K562 (cell line): ENCODE measurements around the gene SH3BP5. TPM values are rescaled to one million over a fixed set of nuclear protein-coding genes. Genes with fewer than 3 reads are reported as not detected.

ENCODE experiments used
- CBX1 ChIP-seq: sonication (generic); IDR thresholded peaks from 2 replicates; pipeline ENCODE4 v1.6.1; 2016; ENCODE audit warnings: antibody characterized with exemption, low read depth, mild to moderate bottlenecking
- DPF2 ChIP-seq: fragments of 450-650 bp; IDR thresholded peaks from 2 replicates; pipeline ENCODE4 v1.6.1; 2016
- FOXM1 ChIP-seq, 2 experiments: fragments of 450-650 bp in 1 of 2; sonication (generic) in 1 of 2; formaldehyde crosslinking in 1 of 2; IDR thresholded peaks; 2 replicates each; pipeline versions ENCODE4 v1.6.1 to v1.9.0; 2017 to 2022; ENCODE audit warnings: low read depth in 2 of 2, mild to moderate bottlenecking in 2 of 2, missing genetic modification reagents in 1 of 2, moderate library complexity in 1 of 2
- FOXO4 ChIP-seq: fragments of 450-650 bp; formaldehyde crosslinking; IDR thresholded peaks from 2 replicates; pipeline ENCODE4 v1.4.0; 2020; ENCODE audit warnings: mild to moderate bottlenecking, moderate library complexity
- HES1 ChIP-seq: fragments of 450-650 bp; IDR thresholded peaks from 2 replicates; pipeline ENCODE4 v1.6.1; 2016; ENCODE audit warnings: low read depth, mild to moderate bottlenecking, moderate library complexity
- HMG20B ChIP-seq: fragments of 250-450 bp; sonication (Bioruptor Pico); IDR thresholded peaks from 2 replicates; pipeline ENCODE4 v1.5.0; 2021; ENCODE audit warnings: mild to moderate bottlenecking
- HNRNPK ChIP-seq: fragments of 200-400 bp; formaldehyde crosslinking; IDR thresholded peaks from one replicate; pipeline ENCODE4 v1.6.1; 2018; ENCODE audit warnings: mild to moderate bottlenecking, low read depth, low read length; ENCODE audit not compliant: poor library complexity, severe bottlenecking
- ILK ChIP-seq: fragments of 450-650 bp; IDR thresholded peaks from 2 replicates; pipeline ENCODE4 v1.6.1; 2016; ENCODE audit warnings: missing genetic modification characterization, low read depth, mild to moderate bottlenecking, missing compliant biosample characterization, moderate library complexity, borderline replicate concordance
- KDM4B ChIP-seq, 2 experiments: fragments of 450-650 bp in 1 of 2; sonication (generic) in 1 of 2; IDR thresholded peaks; 2 replicates each; pipeline ENCODE4 v1.6.1; 2016 to 2017; ENCODE audit warnings: borderline replicate concordance in 2 of 2, antibody characterized with exemption in 1 of 2, low read depth in 1 of 2, mild to moderate bottlenecking in 1 of 2
- MAFK ChIP-seq: IDR thresholded peaks from 2 replicates; pipeline ENCODE4 v1.6.1; 2011; ENCODE audit warnings: low read length, improper control_type of control experiment
- MNT ChIP-seq, 2 experiments: fragments of 450-650 bp; conservative IDR thresholded peaks; 2 replicates each; pipeline ENCODE4 v1.6.1; 2017; ENCODE audit warnings: mild to moderate bottlenecking in 2 of 2, moderate library complexity in 2 of 2
- PTBP1 ChIP-seq: fragments of 200-400 bp; formaldehyde crosslinking; IDR thresholded peaks from 2 replicates; pipeline ENCODE4 v1.6.1; 2017; ENCODE audit warnings: low read depth, low read length
- RFX7 ChIP-seq: fragments of 250-450 bp; sonication (Bioruptor Pico); IDR thresholded peaks from 2 replicates; pipeline ENCODE4 v1.5.1; 2021; ENCODE audit warnings: mild to moderate bottlenecking
- SAP30 ChIP-seq: fragments of 200-600 bp; sonication (generic); IDR thresholded peaks from 2 replicates; pipeline ENCODE4 v1.6.1; 2012; ENCODE audit warnings: borderline replicate concordance, low read depth, mild to moderate bottlenecking, moderate library complexity, low read length, control low read depth, inconsistent platforms; ENCODE audit not compliant: insufficient read depth, poor library complexity, severe bottlenecking
- SLC30A9 ChIP-seq: fragments of 250-450 bp; sonication (Bioruptor Pico); IDR thresholded peaks from 2 replicates; pipeline ENCODE4 v1.8.0; 2022; ENCODE audit warnings: mild to moderate bottlenecking, moderate library complexity
- TBP ChIP-seq: optimal IDR thresholded peaks from 2 replicates; pipeline ENCODE3; 2011; ENCODE audit warnings: low read depth, low read length, improper control_type of control experiment
- TCFL5 ChIP-seq: fragments of 250-450 bp; sonication (Bioruptor Pico); conservative IDR thresholded peaks from 2 replicates; pipeline ENCODE4 v1.6.1; 2021; ENCODE audit warnings: mild to moderate bottlenecking, moderate library complexity, matching md5 sums
- XRCC5 ChIP-seq: fragments of 200-400 bp; formaldehyde crosslinking; IDR thresholded peaks from 2 replicates; pipeline ENCODE4 v1.6.1; 2017; ENCODE audit warnings: low read depth, mild to moderate bottlenecking, low read length
- ZNF384 ChIP-seq: IDR thresholded peaks from 2 replicates; pipeline ENCODE4 v1.6.1; 2012; ENCODE audit warnings: low read depth, low read length, improper control_type of control experiment
- ZNF699 ChIP-seq: fragments of 250-450 bp; sonication (Bioruptor Pico); IDR thresholded peaks from 2 replicates; pipeline ENCODE4 v1.8.0; 2021; ENCODE audit warnings: mild to moderate bottlenecking, moderate library complexity; ENCODE audit not compliant: insufficient replicate concordance
- polyA plus RNA-seq, 8 experiments: library from polyadenylated mRNA; depleted of rRNA in 4 of 8; stranded (reverse) in 5 of 8; unstranded in 3 of 8; fragments of >200 nt; fragmentation: Nextera tagmentation in 2 of 8; fragmentation: Illumina TruSeq in 1 of 8; extraction: Ambion mirVana in 2 of 8; extraction: Trizol in 1 of 8; gene quantifications; 2 replicates each; pipeline versions ENCODE4 v1.2.1 to v1.2.3, GENCODE V29; 2011 to 2014; ENCODE audit warnings: inconsistent platforms in 1 of 8, missing spikeins in 1 of 8
- total RNA-seq, 7 experiments: library from RNA; depleted of rRNA in 6 of 7; stranded (reverse); fragments of >200 nt in 6 of 7; fragmentation: Illumina TruSeq in 2 of 7; extraction: Trizol in 2 of 7; gene quantifications; 2 replicates each; pipeline versions ENCODE4 v1.2.1 to v1.2.3, GENCODE V29; 2011 to 2021; ENCODE audit warnings: low replicate concordance in 1 of 7
- TF ChIP-seq, protein P1 (sequence below): sonication (generic); formaldehyde crosslinking; IDR thresholded peaks from 2 replicates; pipeline ENCODE4 v1.8.0; 2022; ENCODE audit warnings: mild to moderate bottlenecking, low read depth, missing genetic modification reagents

Gene SH3BP5
- total and polyA plus RNA-seq, 9 of the 15 experiments (the other 6 are each of a cell fraction or from before 2014, with no cell fraction given), result 2.9 to 29.0 (median 14.9) TPM

DNA sequence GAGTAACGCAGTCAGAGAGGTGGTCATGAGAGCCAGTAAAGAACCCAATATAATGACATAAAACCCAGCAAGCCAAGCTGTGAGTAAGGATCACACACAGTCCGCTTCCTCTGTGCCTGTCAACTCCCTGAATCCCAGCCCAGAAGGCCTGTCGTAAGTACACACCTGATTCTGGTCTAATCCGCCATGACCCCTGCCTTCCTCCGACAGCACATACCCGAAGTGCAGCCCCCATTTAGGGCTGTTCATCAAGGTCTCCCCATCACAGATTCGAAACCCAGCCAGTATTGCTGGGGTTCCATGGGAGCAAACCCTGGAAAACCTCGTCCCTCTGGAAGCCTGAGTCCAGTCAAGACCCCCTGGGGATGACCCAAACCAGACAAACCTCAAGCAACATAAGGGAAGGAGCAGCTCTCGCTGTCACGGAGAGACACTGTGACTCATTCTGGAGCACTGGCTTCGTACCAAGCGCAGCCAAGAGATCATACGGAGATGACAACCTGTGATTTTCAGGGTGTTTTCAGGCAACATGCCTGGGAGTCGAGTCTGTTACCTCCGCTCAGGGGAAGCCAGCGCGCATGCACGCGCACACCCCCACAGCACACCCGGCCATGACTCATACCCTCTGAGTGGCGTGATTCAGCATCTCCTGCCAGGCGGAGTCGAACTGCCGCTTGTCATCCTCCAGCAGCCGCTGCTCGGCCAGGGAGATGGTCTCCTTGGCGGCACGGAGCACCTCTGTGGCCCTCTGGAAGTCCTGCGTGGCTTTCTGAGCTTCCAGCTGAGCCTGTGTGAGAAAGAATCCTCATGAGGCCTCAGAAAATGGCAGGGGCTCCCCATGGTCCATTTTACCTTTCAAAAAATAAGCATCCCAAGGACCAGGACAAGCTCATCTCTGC, 63.0 kb downstream of the SH3BP5 start (continued):
- no peak for TF ChIP-seq RFX7 (CRISPR knock-in tag)
- TF ChIP-seq MAFK, result peak; percentile 93
- 0 out of 2 replicates have a peak, but pooled peaks have one; percentile 37 for TF ChIP-seq HES1
- TF ChIP-seq ZNF699 (CRISPR knock-in tag), result no peak
- TF ChIP-seq SLC30A9 (CRISPR knock-in tag), result no peak
- TF ChIP-seq PTBP1, result no peak
- TF ChIP-seq, protein P1, sequence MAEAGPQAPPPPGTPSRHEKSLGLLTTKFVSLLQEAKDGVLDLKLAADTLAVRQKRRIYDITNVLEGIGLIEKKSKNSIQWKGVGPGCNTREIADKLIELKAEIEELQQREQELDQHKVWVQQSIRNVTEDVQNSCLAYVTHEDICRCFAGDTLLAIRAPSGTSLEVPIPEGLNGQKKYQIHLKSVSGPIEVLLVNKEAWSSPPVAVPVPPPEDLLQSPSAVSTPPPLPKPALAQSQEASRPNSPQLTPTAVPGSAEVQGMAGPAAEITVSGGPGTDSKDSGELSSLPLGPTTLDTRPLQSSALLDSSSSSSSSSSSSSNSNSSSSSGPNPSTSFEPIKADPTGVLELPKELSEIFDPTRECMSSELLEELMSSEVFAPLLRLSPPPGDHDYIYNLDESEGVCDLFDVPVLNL (CRISPR knock-in tag), result no peak
- TF ChIP-seq CBX1, result no peak
- no peak for TF ChIP-seq HNRNPK
- TF ChIP-seq MNT (conservative IDR thresholded peaks at IDR 0.05), result peak; percentile 91 to 96
- peak; percentile 17; the same call in 1 of the 2 replicates for TF ChIP-seq ZNF384
- peak; percentile 97 for TF ChIP-seq DPF2
- TF ChIP-seq HMG20B (CRISPR knock-in tag), result no peak
- no peak for TF ChIP-seq SAP30
- TF ChIP-seq TCFL5 (CRISPR knock-in tag), result no peak
- 0 out of 2 replicates have a peak, but pooled peaks have one; percentile 23 for TF ChIP-seq FOXO4
- TF ChIP-seq FOXM1 (IDR thresholded peaks at IDR 0.05; ENCODE audit: low read depth), result no peak; the same call in 1 of the 2 replicates
- TF ChIP-seq FOXM1 (CRISPR knock-in tag; IDR thresholded peaks at IDR 0.05; ENCODE audit: low read depth), result 0 out of 2 replicates have a peak, but pooled peaks have one; percentile 64
- peak; percentile 52 for TF ChIP-seq TBP
- no peak for TF ChIP-seq XRCC5
- no peak for TF ChIP-seq KDM4B (IDR thresholded peaks at IDR 0.05; ENCODE audit: borderline replicate concordance in 2 of 2, low read depth in 1 of 2)
- TF ChIP-seq ILK (tag), result no peak
